Measurements from ENCODE around the gene HLA-C.

Gene HLA-C

DNA sequence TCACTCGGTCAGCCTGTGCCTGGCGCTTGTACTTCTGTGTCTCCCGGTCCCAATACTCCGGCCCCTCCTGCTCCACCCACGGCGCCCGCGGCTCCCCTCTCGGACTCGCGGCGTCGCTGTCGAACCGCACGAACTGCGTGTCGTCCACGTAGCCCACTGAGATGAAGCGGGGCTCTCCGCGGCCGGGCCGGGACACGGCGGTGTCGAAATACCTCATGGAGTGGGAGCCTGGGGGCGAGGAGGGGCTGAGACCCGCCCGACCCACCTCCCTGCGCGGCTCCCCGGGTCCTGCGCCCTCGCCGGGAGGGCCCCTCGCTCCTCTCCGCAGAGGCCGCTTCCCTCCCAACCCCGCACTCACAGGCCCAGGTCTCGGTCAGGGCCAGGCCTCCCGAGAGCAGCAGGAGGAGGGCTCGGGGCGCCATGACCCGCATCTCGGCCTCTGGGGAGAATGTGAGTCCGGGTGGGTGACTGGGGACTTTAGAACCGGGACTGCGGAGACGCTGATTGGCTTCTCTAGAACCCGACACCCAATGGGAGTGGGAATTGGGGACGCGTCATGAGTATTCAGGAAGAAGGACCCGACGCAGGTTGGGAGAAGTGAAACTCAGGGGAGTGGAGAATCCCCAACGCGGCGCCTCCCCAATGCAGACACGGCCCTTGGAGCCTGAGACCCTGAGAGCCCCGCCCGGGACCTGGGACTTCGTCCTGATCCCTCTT, at the start of gene HLA-C:
TSS of gene HLA-C (minus strand) at position 452 of the 717 bp plus-strand sequence. CDS start at position 431, 21 bp downstream.
- TF ChIP-seq, protein P1, sequence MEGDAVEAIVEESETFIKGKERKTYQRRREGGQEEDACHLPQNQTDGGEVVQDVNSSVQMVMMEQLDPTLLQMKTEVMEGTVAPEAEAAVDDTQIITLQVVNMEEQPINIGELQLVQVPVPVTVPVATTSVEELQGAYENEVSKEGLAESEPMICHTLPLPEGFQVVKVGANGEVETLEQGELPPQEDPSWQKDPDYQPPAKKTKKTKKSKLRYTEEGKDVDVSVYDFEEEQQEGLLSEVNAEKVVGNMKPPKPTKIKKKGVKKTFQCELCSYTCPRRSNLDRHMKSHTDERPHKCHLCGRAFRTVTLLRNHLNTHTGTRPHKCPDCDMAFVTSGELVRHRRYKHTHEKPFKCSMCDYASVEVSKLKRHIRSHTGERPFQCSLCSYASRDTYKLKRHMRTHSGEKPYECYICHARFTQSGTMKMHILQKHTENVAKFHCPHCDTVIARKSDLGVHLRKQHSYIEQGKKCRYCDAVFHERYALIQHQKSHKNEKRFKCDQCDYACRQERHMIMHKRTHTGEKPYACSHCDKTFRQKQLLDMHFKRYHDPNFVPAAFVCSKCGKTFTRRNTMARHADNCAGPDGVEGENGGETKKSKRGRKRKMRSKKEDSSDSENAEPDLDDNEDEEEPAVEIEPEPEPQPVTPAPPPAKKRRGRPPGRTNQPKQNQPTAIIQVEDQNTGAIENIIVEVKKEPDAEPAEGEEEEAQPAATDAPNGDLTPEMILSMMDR (conservative IDR thresholded peaks at IDR 0.05; ENCODE audit: control insufficient read depth, insufficient read depth, low read depth, low read length) = no peak
- H3K4me3 ChIP-seq (ENCODE audit: control insufficient read depth, low read depth, low read length) = peak within 1 kb of the TSS; percentile 57
- peak; percentile 90 for DNase-seq (ENCODE audit: low read depth)

DNA sequence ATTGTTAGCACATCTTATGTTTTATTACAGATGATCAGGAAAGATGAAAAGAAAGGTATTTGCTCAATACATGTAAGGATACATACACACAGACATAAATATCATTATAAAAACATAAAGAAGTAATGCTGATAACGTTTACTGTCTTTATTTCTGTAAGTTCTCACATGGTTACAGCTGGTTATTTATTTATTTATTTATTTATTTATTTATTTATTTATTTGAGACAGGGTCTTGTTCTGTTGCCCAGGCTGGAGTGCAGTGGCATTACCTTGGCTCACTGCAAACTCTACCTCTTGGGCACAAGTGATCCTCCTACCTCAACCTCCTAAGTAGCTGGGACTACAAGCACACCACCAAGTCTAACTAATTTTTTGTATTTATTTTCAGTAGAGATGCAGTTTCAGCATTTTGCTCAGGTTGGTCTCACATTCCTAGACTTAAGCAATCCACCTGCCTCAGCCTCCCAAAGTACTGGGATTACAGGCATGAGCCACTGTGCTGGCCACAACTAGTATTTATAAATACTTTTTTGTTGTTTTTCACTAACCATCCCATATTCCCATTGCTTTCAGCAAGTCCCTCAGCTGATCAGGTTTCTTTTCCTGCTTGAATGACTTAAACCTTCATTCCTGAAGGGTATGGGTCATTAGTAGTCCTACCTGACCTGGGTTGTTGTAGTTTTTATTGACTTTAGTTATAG, 49.3 kb upstream of the HLA-C start:
- no peak overlapping the region for H3K4me3 ChIP-seq (ENCODE audit: control insufficient read depth, low read depth, low read length)
- no peak for DNase-seq (ENCODE audit: low read depth)
- TF ChIP-seq, protein P1 (conservative IDR thresholded peaks at IDR 0.05; ENCODE audit: control insufficient read depth, insufficient read depth, low read depth, low read length) = no peak

DNA sequence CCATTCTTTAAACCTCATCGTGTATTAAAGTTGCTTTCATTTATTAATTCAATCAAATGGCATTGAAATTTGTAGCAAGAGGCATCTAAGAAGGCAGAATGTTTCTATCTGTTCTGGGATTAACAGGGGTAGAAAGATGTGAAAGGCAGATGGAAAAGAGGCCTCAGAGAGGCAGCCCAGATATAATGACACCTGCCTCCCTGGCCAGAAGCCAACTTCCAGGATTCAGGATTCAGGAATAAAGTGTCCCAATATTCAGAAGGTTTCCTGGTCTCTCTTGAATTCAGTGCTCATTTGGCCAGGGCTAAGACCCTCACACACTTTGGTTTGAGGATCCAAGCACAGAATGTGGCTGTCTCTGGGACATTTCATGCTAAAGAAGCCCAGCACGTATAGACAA, 45.1 kb upstream of the HLA-C start:
- DNase-seq (ENCODE audit: low read depth) = no peak
- no peak overlapping the region for H3K4me3 ChIP-seq (ENCODE audit: control insufficient read depth, low read depth, low read length)
- TF ChIP-seq, protein P1 (conservative IDR thresholded peaks at IDR 0.05; ENCODE audit: control insufficient read depth, insufficient read depth, low read depth, low read length) = no peak

DNA sequence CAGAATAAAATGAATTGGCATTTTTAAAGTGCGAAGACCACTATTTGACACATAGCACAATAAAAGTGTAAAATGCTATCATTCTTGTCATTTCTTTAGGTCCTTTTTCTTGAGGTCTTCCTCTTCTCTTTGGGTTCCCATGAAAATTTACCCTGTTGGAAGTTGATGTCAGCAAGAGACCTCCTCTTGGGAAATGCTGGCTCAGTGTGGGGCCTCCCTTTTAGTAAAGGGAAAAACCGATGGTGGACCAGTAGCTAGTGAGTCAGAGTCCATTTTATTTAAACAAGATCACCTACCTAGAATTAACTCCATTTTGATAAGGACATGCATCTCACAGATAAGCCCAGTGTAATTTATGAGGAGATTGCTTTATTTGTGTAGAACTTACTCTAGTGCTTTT, 37.7 kb upstream of the HLA-C start:
- H3K4me3 ChIP-seq (ENCODE audit: control insufficient read depth, low read depth, low read length) = no peak overlapping the region
- TF ChIP-seq, protein P1 (conservative IDR thresholded peaks at IDR 0.05; ENCODE audit: control insufficient read depth, insufficient read depth, low read depth, low read length) = no peak
- no peak for DNase-seq (ENCODE audit: low read depth)

DNA sequence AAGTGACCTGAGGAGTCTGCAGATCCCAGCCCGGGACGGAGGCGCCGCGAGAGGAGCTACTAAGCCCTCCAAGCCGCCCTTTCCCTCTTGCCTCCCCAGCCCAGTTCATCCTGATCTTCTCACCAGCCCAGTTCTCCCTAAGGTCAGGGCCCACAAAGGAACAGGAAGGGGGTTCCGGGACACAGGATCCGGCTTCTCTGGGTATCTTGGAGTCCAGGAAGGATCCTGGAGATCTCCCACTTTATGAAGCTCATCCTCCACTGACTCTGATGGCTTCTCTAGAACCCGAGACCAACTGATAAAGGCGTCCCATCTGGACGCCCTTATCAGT, 36.9 kb upstream of the HLA-C start:
- DNase-seq (ENCODE audit: low read depth) = no peak
- no peak overlapping the region for H3K4me3 ChIP-seq (ENCODE audit: control insufficient read depth, low read depth, low read length)
- TF ChIP-seq, protein P1 (conservative IDR thresholded peaks at IDR 0.05; ENCODE audit: control insufficient read depth, insufficient read depth, low read depth, low read length) = no peak

DNA sequence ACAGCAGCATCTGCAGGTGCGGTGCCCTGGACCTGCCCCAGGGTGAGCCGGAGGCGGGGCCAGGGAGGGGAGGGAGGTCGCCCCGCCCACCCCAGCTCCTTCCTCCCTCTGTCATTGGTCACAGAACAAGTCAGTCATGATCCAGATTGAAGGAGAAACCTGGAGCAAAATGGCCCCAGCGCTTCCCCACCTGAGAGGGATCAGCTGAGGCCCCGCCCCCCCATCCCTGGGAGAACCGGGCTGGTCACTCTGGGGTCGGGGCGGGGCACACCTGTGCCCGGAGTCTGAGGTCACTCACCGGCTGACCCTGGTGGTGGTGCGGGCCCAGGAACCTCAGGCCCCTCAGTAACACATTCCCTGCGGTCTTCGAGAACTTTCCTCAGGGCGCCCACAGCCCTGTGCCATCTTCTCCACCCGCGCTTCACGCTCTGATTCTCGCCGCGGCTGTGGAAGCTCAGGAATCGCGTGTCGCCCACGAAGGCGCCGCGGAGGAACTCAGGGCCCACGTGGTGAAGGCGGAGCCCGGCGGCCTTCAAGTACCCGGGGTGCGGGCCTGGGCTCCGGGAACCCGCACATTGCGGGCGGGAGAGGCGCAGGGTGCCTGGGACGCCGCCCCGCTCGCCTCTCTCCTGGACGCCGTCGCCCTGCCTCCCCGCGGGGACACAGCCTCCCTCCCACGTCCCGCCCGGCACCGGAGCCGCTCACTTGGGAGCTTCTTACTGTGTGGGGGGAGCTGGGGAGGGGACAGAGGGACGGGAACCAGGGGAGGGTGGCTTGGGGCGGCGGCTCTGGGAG, 36.4 kb upstream of the HLA-C start:
- TF ChIP-seq, protein P1 (conservative IDR thresholded peaks at IDR 0.05; ENCODE audit: control insufficient read depth, insufficient read depth, low read depth, low read length) = no peak
- H3K4me3 ChIP-seq (ENCODE audit: control insufficient read depth, low read depth, low read length) = no peak overlapping the region
- DNase-seq (ENCODE audit: low read depth) = no peak

Data from fibroblast of mammary gland (primary cell).